Measurements from ENCODE around the gene PTPRT. TPM values are rescaled to one million over a fixed set of nuclear protein-coding genes. Genes with fewer than 3 reads are reported as not detected.

The PTPRT gene
- total RNA-seq, 1 donor from 2014 or later: not detected

DNA sequence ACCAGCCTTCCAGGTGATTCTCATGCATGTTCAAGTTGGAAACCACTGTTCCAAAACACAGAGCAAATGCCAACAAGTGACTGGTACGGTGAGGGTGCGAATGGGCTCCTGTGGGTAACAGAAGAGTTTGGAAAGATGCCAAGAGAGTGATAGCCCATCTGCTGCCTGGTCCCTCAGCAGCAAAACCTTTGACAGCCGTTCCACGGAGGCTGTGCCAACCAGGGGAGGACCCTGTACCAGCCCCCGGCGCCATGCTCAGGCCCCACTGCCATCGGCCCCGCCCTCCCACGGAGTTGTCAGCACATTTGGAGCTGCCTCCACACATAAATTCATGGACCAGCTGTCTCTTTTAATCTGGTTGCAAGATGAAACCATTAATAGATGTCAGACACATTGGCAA lies 4.4 kb upstream of the PTPRT start:
- H3K4me3 Mint-ChIP-seq: no peak overlapping the region
- peaks cover 18% of the 10 kb centered on the region for H3K27me3 Mint-ChIP-seq (ENCODE audit: insufficient read depth)
- no peaks in the 10 kb centered on the region for H3K9me3 Mint-ChIP-seq
- intact Hi-C loops (cut with micrococcal nuclease): no loop called here
- no peaks in the 10 kb centered on the region for H3K36me3 Mint-ChIP-seq (ENCODE audit: low read depth)
- H3K27ac Mint-ChIP-seq: no peak overlapping the region
- H3K4me1 Mint-ChIP-seq (ENCODE audit: low read depth): no peaks in the 10 kb centered on the region
- no peak for DNase-seq (ENCODE audit: low spot score)

DNA sequence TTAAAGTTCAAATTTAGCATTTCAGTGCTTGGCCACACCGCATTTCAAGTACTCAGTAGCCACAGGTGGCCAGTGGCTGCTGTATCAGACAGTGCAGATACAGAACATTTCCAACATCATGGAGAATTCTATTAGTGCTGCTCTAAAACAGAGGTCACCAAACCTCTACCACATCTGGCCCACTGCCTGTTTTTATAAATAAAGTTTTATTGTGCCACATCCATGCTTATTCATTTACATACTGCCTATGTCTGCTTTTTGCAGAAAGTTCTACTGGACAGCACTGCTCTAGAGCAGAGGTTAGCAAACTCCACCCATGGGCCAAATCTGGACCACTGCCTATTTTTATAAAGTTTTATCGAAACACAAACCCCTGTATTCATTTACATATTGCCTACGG lies 3.7 kb upstream of the PTPRT start:
- Mint-ChIP-seq H3K4me3 (no peak overlapping the region), H3K4me1 (ENCODE audit: low read depth) (no peaks in the 10 kb centered on the region), H3K27ac (no peak overlapping the region), H3K27me3 (ENCODE audit: insufficient read depth) (peaks cover 23% of the 10 kb centered on the region), H3K9me3 (no peaks in the 10 kb centered on the region), H3K36me3 (ENCODE audit: low read depth) (no peaks in the 10 kb centered on the region)
- no peak for DNase-seq (ENCODE audit: low spot score)
- intact Hi-C loops (cut with micrococcal nuclease): no loop called here

DNA sequence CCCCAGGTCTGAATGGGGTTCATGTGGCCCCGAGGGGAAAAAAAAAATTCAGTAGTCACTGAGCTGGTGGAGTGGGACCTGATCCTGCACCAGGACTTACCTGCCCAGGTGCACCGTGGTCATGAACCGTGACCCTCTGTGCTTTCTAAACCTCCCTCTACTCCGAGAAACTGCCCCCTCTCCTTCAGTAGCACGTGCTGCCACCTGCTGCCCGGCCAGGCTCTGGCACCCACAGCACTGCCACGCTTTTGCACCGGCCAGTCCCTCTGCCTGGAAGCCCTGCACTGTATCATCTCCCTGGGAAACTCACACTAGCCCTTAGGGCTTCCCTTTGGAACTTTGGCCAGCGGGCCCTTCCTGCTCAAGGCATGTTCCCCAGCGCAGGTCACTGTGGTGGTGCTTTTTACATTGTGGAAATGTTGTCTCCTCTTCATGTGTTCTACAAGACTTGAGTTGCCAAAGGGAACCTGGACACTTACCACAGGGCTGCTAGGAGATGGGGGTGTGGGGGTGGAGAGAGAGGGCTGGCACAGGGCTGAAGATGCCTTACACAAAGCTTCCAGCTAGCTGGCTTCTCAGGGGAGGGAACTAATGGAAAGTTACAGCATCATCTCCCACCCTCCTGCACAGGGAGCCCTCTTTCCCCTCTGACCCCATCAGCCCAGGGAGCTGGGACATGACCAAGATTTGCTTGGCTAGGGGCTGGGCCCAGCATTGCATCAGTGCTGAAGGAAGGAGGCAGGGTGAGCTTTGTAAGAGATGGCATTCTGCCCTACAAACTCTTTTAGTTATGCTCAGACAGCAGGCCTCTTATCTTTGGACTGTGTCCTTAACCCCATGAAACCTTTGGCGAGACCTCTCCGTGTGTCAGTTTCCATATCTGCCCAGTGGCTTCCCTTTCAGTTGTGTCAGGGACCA lies 2.5 kb upstream of the PTPRT start:
- no peaks in the 10 kb centered on the region for H3K4me1 Mint-ChIP-seq (ENCODE audit: low read depth)
- intact Hi-C loops (cut with micrococcal nuclease): no loop called here

DNA sequence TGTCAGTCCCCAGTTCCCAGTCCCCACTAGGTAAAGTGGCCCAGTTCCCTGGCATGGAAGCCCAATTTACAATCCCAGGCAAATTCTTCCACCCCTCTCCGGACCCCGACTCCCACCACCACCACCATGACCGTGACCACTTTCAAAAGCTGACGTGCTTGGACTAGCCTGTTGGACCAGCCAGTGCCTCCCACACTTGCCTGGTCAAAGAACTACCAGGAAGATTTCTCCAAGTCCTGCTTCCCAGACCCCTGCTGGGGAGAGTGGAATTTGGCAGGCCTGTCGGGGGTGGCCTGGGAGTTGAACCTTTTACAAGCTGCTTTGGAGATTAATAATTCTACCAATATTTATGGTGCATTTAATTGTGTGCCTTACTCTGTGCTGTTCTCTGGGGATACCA lies 1.4 kb upstream of the PTPRT start:
- no peaks in the 10 kb centered on the region for H3K4me1 Mint-ChIP-seq (ENCODE audit: low read depth)
- H3K9me3 Mint-ChIP-seq: no peaks in the 10 kb centered on the region
- no peak for DNase-seq (ENCODE audit: low spot score)
- peaks cover 35% of the 10 kb centered on the region for H3K27me3 Mint-ChIP-seq (ENCODE audit: insufficient read depth)
- no peak overlapping the region for H3K4me3 Mint-ChIP-seq
- H3K27ac Mint-ChIP-seq: no peak overlapping the region
- intact Hi-C loops (cut with micrococcal nuclease): no loop called here
- H3K36me3 Mint-ChIP-seq (ENCODE audit: low read depth): no peaks in the 10 kb centered on the region

More for the DNA sequence above, 2.5 kb upstream of the PTPRT start:
- DNase-seq (ENCODE audit: low spot score): no peak
- Mint-ChIP-seq H3K36me3 (ENCODE audit: low read depth) (no peaks in the 10 kb centered on the region), H3K9me3 (no peaks in the 10 kb centered on the region), H3K4me3 (no peak overlapping the region), H3K27ac (peak overlapping the region; percentile 58), H3K27me3 (ENCODE audit: insufficient read depth) (peaks cover 33% of the 10 kb centered on the region)

DNA sequence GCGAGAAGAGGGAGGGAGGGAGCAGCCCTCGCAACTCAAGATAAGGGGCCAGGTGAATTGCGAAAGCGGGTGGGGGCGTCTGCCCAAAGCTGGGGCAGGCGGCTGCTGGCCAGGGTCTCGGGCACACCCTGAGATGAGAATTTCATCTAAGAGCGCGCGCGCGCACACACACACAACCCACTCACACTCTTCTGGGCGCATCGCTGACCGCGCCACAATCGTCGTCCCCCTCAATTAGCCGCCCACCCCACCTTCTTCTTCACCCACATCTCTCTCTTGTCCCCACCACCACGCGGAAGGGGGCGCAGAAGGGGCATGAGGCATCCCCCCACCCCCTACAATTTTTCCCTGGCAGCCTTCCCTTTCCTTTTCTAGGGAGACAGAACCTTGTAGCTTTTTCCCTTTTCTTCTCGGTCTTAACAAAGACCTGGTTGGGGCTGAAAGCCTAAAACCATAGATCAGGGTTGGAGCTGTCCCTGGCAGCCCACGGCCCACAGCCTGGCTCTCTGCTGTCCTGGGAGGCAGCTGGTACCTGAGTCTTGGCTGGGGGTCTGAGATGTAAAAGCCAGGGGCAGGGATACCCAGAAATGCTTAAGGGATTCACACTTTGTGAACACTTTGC lies 737 bp upstream of the PTPRT start:
- Mint-ChIP-seq H3K36me3 (ENCODE audit: low read depth) (no peaks in the 10 kb centered on the region), H3K4me1 (ENCODE audit: low read depth) (no peaks in the 10 kb centered on the region), H3K27me3 (ENCODE audit: insufficient read depth) (peaks cover 35% of the 10 kb centered on the region), H3K9me3 (no peaks in the 10 kb centered on the region), H3K27ac (no peak overlapping the region), H3K4me3 (no peak overlapping the region)
- DNase-seq (ENCODE audit: low spot score): no peak
- intact Hi-C loops (cut with micrococcal nuclease): no loop called here

DNA sequence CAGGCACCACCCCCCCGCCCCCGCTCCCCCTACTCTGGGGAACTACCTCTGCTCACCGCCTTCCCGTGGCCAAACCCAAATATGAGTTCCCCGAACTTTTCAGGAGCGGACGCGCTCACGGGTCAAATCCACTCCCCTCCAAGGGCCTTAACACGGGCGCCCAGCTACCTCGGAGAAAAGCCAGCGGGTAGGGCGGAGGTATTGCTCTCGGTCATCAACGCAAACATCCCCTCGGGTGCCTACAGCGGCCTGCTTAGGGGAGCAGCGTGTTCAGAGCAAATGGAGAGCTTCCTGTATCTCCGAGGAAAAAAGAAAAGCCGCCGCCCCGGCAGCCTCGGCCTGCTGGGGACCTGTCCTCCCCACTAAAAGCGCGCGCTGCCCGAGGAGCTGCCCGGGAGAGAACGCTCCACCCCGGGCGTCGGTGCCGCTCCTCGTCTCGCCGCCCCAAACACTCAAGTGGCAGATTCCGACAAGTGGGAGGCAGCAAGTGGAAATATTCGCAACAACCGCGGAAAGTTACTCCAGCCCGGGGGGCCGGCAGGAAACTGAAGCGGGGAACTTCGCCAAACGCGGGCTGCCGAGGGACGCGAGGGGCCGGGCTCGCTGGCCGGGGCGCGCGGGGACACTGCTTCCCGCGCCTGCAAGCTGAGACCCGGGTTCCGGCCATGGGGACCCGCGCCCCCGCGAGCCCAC lies 699 bp downstream of the PTPRT start:
- H3K4me3 Mint-ChIP-seq: no peak overlapping the region
- H3K9me3 Mint-ChIP-seq: no peaks in the 10 kb centered on the region
- H3K27ac Mint-ChIP-seq: no peak overlapping the region
- no peak for DNase-seq (ENCODE audit: low spot score)
- peaks cover 35% of the 10 kb centered on the region for H3K27me3 Mint-ChIP-seq (ENCODE audit: insufficient read depth)
- no peaks in the 10 kb centered on the region for H3K36me3 Mint-ChIP-seq (ENCODE audit: low read depth)
- H3K4me1 Mint-ChIP-seq (ENCODE audit: low read depth): no peaks in the 10 kb centered on the region
- intact Hi-C loops (cut with micrococcal nuclease): no loop called here

DNA sequence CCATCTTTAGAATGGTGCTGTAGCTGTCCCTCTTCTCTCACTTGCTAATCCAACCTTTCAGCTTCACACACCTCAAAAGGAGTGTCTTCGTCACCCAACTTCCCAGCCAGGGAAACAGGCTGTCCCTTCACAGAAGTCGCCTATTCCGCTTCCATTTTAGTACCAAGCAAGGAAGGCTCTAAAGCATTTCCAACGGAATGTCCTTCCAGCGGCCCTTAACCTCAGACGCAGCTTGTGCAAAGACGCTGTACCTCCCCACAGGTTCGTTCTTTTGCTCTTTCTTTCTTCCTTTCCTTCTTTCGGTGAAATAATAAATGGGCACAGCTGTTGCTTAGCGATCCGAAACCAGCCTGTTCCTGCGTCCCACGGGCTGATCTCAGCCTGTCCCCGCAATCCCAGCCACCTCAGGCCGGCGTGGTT lies 1.5 kb downstream of the PTPRT start:
- Mint-ChIP-seq H3K4me3 (no peak overlapping the region), H3K4me1 (ENCODE audit: low read depth) (no peaks in the 10 kb centered on the region), H3K27ac (peak overlapping the region; percentile 8), H3K27me3 (ENCODE audit: insufficient read depth) (peaks cover 35% of the 10 kb centered on the region), H3K36me3 (ENCODE audit: low read depth) (no peaks in the 10 kb centered on the region), H3K9me3 (no peaks in the 10 kb centered on the region)
- DNase-seq (ENCODE audit: low spot score): no peak
- intact Hi-C loops (cut with micrococcal nuclease): no loop called here

DNA sequence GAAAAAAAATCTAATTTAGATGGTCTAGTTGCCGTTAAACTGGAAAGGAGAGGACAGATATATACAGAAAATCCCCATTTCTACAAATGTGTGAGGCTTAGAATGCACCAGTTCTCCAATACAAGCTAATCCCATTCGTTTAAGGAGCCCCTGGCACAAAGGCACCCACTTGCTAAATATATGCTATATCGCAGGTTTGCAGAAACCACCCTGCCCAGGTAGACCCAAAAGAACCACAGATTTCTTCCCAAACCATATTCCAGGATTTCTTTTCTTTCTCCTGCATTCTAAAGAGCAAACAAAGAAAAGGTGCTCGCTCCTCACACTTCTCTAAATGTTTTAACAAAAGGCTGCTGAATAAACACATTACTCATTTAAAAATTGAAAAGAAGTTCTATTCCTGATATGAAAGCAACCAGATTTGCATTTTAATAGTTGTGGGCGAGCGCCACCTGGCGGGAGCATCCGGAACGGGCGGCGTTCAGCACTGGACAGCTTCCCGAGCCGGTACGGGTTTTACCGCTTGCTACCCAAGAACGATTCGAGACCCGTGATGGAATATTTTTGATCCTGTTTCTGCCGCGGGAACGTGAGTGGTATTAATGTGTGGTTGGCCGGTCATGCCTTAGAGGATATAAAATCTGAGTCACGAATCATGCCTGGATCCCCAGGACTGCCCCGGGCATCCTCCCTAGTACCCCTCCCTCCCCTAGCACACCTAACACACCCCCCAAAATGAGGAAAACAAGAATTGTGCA lies 2.1 kb downstream of the PTPRT start:
- peak; percentile 42 for DNase-seq (ENCODE audit: low spot score)
- no peaks in the 10 kb centered on the region for H3K4me1 Mint-ChIP-seq (ENCODE audit: low read depth)
- no peaks in the 10 kb centered on the region for H3K9me3 Mint-ChIP-seq
- H3K4me3 Mint-ChIP-seq: no peak overlapping the region
- intact Hi-C loops (cut with micrococcal nuclease): loop anchor here (2.0 kb wide), 1 partner anchor 221 kb away; no protein-coding TSS in a partner anchor
- peaks cover 35% of the 10 kb centered on the region for H3K27me3 Mint-ChIP-seq (ENCODE audit: insufficient read depth)
- H3K36me3 Mint-ChIP-seq (ENCODE audit: low read depth): no peaks in the 10 kb centered on the region
- H3K27ac Mint-ChIP-seq: no peak overlapping the region

DNA sequence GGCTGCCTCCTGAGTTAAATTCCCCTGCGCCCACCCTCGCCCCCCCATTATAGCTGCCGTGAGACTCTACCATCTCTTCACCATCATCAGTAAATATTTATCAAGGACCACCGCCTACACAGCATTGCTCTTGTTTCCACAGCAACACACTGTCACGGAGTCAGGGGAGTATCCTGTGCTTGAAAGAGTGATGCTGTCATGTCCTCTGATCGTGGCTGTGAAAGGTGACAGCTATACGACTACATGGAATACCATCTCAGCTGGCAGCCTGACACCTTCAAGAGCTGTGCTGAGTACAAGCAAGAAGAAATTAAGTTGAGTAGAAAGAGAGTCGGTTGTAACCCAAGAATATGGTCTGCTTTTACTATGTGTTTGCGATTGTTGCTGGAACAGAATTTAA lies 3.4 kb downstream of the PTPRT start:
- H3K27me3 Mint-ChIP-seq (ENCODE audit: insufficient read depth): peaks cover 30% of the 10 kb centered on the region
- H3K36me3 Mint-ChIP-seq (ENCODE audit: low read depth): no peaks in the 10 kb centered on the region
- no peaks in the 10 kb centered on the region for H3K4me1 Mint-ChIP-seq (ENCODE audit: low read depth)
- H3K4me3 Mint-ChIP-seq: no peak overlapping the region
- no peaks in the 10 kb centered on the region for H3K9me3 Mint-ChIP-seq
- no peak overlapping the region for H3K27ac Mint-ChIP-seq
- intact Hi-C loops (cut with micrococcal nuclease): loop anchor here (2.0 kb wide), 1 partner anchor 222 kb away; no protein-coding TSS in a partner anchor
- no peak for DNase-seq (ENCODE audit: low spot score)

DNA sequence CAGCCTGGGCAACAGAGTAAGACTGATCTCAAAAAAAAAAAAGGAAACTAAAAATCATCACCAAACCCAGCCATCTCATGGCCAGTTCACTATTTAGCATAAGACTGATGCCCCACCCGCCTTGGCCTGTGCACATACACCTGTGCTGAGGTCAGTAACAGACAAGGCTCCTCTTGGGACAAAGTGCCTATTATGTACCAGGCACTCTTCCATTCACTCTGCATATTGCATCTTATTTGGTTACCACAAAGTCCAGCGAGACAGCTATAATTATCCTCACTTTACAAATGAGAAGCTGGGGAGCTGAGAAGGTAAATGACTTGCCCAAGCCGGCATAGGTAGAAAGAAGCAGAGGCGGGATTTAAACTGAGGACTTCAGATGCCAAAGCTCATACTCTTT lies 3.8 kb downstream of the PTPRT start:
- no peaks in the 10 kb centered on the region for H3K9me3 Mint-ChIP-seq

DNA sequence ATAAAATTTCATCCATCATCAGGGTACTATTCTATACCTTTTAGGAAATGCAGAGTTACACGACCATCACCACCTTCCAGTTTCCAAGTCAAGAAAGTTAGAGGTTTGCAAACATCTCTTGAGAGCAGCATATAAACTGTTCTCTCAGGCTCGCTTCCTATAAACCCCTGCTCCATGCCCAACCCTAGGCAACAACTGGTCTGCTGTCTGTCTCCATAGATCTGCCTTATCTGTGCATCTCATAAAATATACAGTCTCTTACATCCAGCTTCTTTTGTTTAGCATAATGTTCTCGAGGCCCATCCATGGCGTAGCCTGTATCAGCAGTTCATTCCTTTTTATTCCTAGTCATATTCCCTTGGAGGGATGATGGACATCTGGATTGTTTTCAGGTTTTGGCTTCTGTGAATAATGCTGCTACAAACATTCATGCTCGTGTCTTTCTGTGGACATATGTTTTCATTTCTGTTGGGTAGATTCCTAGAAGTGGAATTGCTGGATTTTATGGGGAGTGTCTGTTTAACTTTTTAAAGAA lies 6.1 kb downstream of the PTPRT start:
- no peak overlapping the region for H3K4me3 Mint-ChIP-seq
- H3K36me3 Mint-ChIP-seq (ENCODE audit: low read depth): no peaks in the 10 kb centered on the region
- no peak overlapping the region for H3K27ac Mint-ChIP-seq
- intact Hi-C loops (cut with micrococcal nuclease): no loop called here
- peaks cover 13% of the 10 kb centered on the region for H3K27me3 Mint-ChIP-seq (ENCODE audit: insufficient read depth)
- no peaks in the 10 kb centered on the region for H3K4me1 Mint-ChIP-seq (ENCODE audit: low read depth)
- no peaks in the 10 kb centered on the region for H3K9me3 Mint-ChIP-seq
- DNase-seq (ENCODE audit: low spot score): no peak

More for the DNA sequence above, 3.8 kb downstream of the PTPRT start:
- Mint-ChIP-seq H3K36me3 (ENCODE audit: low read depth) (no peaks in the 10 kb centered on the region), H3K27ac (no peak overlapping the region), H3K27me3 (ENCODE audit: insufficient read depth) (peaks cover 26% of the 10 kb centered on the region), H3K4me3 (no peak overlapping the region), H3K4me1 (ENCODE audit: low read depth) (no peaks in the 10 kb centered on the region)
- no peak for DNase-seq (ENCODE audit: low spot score)
- intact Hi-C loops (cut with micrococcal nuclease): loop anchor here (2.0 kb wide), 1 partner anchor 223 kb away; no protein-coding TSS in a partner anchor

DNA sequence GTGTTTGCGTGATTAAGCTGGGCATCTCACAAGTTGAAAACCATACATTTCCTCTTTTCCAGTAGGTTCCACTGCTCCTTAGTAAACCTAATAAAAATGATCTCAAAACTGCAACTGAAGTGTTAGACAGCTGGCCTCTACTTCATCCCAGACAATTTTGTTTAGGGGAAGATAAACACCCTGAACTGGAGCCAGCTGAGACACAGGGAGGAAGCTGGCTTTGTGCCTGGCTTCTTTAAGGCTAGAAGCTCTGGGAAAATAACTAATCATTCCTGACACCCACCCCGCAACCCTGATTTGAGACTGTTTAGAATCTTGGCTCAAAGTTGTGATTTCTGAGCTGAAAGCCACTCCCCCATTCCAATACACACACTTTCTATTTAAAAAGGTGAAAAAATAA lies 11.6 kb downstream of the PTPRT start:
- Mint-ChIP-seq H3K9me3 (peaks cover 4% of the 10 kb centered on the region), H3K27me3 (ENCODE audit: insufficient read depth) (no peaks in the 10 kb centered on the region), H3K4me3 (no peak overlapping the region), H3K27ac (no peak overlapping the region), H3K4me1 (ENCODE audit: low read depth) (no peaks in the 10 kb centered on the region), H3K36me3 (ENCODE audit: low read depth) (no peaks in the 10 kb centered on the region)
- intact Hi-C loops (cut with micrococcal nuclease): no loop called here
- DNase-seq (ENCODE audit: low spot score): no peak

Measured in activated T-helper 1 cell treated with anti-CD3 and anti-CD28 coated beads, Interleukin-12 subunit alpha, Interleukin-12 subunit beta, Interleukin-2, Interleukin-4 antibody, amounts not matched to agents 30 ng/mL and 10 ng/mL and 1 ng/mL, durations not matched to agents 14 hours and 24 hours and 36 hours (primary cell).